BJ (cell line): ENCODE measurements around the gene LRCH3. TPM values are rescaled to one million over a fixed set of nuclear protein-coding genes. Genes with fewer than 3 reads are reported as not detected.

Experiments
- CTCF ChIA-PET: fragments of 350-600 bp; formaldehyde crosslinking; extraction: SDS; loops from one replicate; lab custom pipeline; 2021; ENCODE audit warnings: antibody characterized with exemption, inconsistent platforms; lab: Yijun Ruan, JAX
- POLR2A ChIA-PET: fragments of 300-600 bp; sonication (Branson Sonifier 250); formaldehyde crosslinking; extraction: SDS; loops from one replicate; lab custom pipeline; 2021; ENCODE audit warnings: antibody characterized with exemption; lab: Charles Lee
- DNase-seq: peaks from one replicate; pipeline ENCODE4 v3.0.0-alpha.2; 2011; ENCODE audit warnings: low read depth
- H3K27me3 ChIP-seq: 2 replicates; pipeline ENCODE4 v1.6.0; 2011; ENCODE audit warnings: low read length; ENCODE audit not compliant: control insufficient read depth, insufficient read depth
- H3K36me3 ChIP-seq: 2 replicates; pipeline ENCODE4 v1.5.1; 2011; ENCODE audit warnings: low read length; ENCODE audit not compliant: control insufficient read depth, insufficient read depth
- H3K4me3 ChIP-seq: 2 replicates; pipeline ENCODE4 v1.5.1; 2011; ENCODE audit warnings: low read depth, mild to moderate bottlenecking, control low read depth, low read length
- polyA minus RNA-seq: library from RNA; depleted of rRNA, polyadenylated mRNA; stranded (reverse); fragments of >200 nt; gene quantifications from 2 replicates; pipeline ENCODE4 v1.2.3, GENCODE V29; 2011; rRNA and poly(A)+ RNA removed
- polyA plus RNA-seq: library from polyadenylated mRNA; depleted of rRNA; stranded (reverse); fragments of >200 nt; gene quantifications from 2 replicates; pipeline ENCODE4 v1.2.3, GENCODE V29; 2011; rRNA removed
- TF ChIP-seq, protein P1 (sequence below): IDR thresholded peaks from 2 replicates; pipeline ENCODE4 v1.5.1; 2011; ENCODE audit warnings: low read depth, mild to moderate bottlenecking, control low read depth, inconsistent platforms, low read length, moderate library complexity; ENCODE audit not compliant: insufficient read depth

The LRCH3 gene
- polyA plus RNA-seq (109 and 155 TPM in 2 replicates), polyA minus RNA-seq (60.8 and 82.3 TPM in 2 replicates)

- ChIA-PET CTCF (interaction anchor here (0.7 to 0.9 kb wide), 2 partner anchors 38 to 43 kb away, joined by 3 read pairs; no protein-coding TSS in a partner anchor), POLR2A (interaction anchor here (1.3 kb wide), 1 partner anchor 18 kb away, joined by 7 read pairs; no protein-coding TSS in a partner anchor)
- no peak for DNase-seq
- TF ChIP-seq, protein P1, sequence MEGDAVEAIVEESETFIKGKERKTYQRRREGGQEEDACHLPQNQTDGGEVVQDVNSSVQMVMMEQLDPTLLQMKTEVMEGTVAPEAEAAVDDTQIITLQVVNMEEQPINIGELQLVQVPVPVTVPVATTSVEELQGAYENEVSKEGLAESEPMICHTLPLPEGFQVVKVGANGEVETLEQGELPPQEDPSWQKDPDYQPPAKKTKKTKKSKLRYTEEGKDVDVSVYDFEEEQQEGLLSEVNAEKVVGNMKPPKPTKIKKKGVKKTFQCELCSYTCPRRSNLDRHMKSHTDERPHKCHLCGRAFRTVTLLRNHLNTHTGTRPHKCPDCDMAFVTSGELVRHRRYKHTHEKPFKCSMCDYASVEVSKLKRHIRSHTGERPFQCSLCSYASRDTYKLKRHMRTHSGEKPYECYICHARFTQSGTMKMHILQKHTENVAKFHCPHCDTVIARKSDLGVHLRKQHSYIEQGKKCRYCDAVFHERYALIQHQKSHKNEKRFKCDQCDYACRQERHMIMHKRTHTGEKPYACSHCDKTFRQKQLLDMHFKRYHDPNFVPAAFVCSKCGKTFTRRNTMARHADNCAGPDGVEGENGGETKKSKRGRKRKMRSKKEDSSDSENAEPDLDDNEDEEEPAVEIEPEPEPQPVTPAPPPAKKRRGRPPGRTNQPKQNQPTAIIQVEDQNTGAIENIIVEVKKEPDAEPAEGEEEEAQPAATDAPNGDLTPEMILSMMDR, result no peak
- no peaks in the 10 kb centered on the region for H3K36me3 ChIP-seq
- H3K4me3 ChIP-seq, result peak within 1 kb of the TSS; percentile 79
- no peaks in the 10 kb centered on the region for H3K27me3 ChIP-seq
Observed at GRCh38 chr3:197791113-197791891, at the start of gene LRCH3. Gene LRCH3 (plus strand): TSS chr3:197791254. CDS start chr3:197791279, 25 bp downstream.

- no peak overlapping the region for H3K4me3 ChIP-seq
- no peaks in the 10 kb centered on the region for H3K27me3 ChIP-seq
- DNase-seq, result no peak
- POLR2A ChIA-PET, result no interaction called here
- no peaks in the 10 kb centered on the region for H3K36me3 ChIP-seq
- CTCF ChIA-PET, result no interaction called here
- TF ChIP-seq, protein P1, result no peak
Observed at GRCh38 chr3:197742787-197743186, 48.3 kb upstream of the LRCH3 start.

DNA sequence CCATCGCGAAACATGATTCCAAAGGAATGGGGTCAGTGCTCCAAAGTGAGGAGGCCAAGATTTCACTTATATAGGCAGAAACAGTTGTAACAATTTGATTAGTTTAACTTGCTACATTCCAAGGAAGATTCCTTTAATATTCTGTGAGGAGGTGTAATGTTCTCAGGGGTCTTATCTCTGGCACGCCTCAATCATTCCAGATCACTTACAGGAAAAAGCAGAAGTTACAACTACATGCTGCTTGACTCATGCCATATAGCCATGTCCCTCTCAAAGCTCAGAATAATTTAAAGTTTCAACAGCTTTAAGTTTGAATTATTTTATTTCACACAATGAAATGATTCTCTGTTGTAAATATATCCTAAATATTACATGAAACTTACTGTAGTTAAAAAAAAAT is 44.8 kb upstream of the LRCH3 start:
- no peak for DNase-seq
- TF ChIP-seq, protein P1, result no peak
- POLR2A ChIA-PET, result no interaction called here
- Histone ChIP-seq H3K4me3 (no peak overlapping the region), H3K36me3 (no peaks in the 10 kb centered on the region), H3K27me3 (no peaks in the 10 kb centered on the region)
- CTCF ChIA-PET, result no interaction called here

GRCh38 chr3:197746801-197747237 is 44.2 kb upstream of the LRCH3 start:
- DNase-seq, result no peak
- ChIA-PET POLR2A (interaction anchor here (0.5 kb wide), 1 partner anchor 29 kb away, joined by 4 read pairs; no protein-coding TSS in a partner anchor), CTCF (no interaction called here)
- no peaks in the 10 kb centered on the region for H3K36me3 ChIP-seq
- TF ChIP-seq, protein P1, result no peak
- no peak overlapping the region for H3K4me3 ChIP-seq
- no peaks in the 10 kb centered on the region for H3K27me3 ChIP-seq

DNA sequence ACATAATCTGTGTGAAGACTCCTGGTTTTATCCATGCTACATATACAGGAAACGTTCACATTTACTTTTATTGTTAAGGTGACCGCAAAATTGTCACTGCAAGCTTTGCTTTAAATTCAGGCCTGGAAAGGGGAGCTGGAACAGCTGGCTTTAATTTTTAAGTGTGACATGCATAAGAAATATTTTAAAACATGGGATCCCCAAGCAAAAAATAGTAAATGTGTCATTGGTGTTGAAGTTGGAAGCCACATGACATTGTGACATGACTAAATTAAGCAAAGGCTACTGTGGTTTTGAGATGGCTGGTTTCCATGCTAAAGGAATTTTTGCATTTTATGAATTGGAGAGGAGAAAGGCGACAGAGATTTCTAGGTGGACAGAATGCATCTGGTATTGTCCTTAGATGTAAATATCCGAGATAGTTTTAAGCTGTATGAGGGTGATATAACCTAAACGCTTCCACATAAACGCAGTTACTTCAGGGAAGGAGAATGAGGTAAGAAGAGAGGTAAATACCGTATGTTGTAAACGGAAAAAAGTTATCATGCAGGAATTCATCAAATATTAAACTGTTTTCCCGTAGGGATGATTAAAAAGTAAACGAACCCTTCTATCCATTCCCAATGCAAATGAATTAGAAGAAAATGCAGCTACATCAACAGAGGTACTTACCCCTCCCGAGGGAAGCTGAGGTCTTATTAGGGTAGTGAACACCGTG is 42.3 kb upstream of the LRCH3 start:
- peak; percentile 74 for DNase-seq
- POLR2A ChIA-PET, result no interaction called here
- Histone ChIP-seq H3K27me3 (no peaks in the 10 kb centered on the region), H3K36me3 (no peaks in the 10 kb centered on the region), H3K4me3 (peak overlapping the region; percentile 85)
- CTCF ChIA-PET, result interaction anchor here (0.8 to 1.3 kb wide), 4 partner anchors 33 to 150 kb away, joined by 3 read pairs; partner anchors contain the start of gene LRCH3
- TF ChIP-seq, protein P1, result no peak
